PC-9 (cell line): Measurements from ENCODE around the gene IQSEC3. TPM values are rescaled to one million over a fixed set of nuclear protein-coding genes. Genes with fewer than 3 reads are reported as not detected.

Source experiments
- BruUV-seq: library from RNA; stranded (reverse); fragments of 400-500 nt; replicated peaks from 2 replicates; lab custom pipeline; 2021; lab: Mats Ljungman, UMichigan
- CTCF ChIA-PET: fragments of 300-600 bp; sonication (Branson Sonifier 250); formaldehyde crosslinking; loops from one replicate; lab custom pipeline; 2022; ENCODE audit warnings: antibody characterized with exemption; lab: Charles Lee
- POLR2A ChIA-PET: fragments of 300-600 bp; sonication (Branson Sonifier 250); formaldehyde crosslinking; loops from one replicate; lab custom pipeline; 2022; ENCODE audit warnings: antibody characterized with exemption; ENCODE audit not compliant: unreplicated experiment; lab: Charles Lee
- DNase-seq, 2 experiments: peaks; one replicate each; pipeline versions ENCODE4 v3.0.0 to v3.0.0-alpha.2; 2015 to 2022; ENCODE audit warnings: mixed read lengths in 1 of 2
- H2AFZ ChIP-seq: fragments of 200-600 bp; sonication (generic); 2 replicates; pipeline ENCODE4 v1.8.1; 2017; ENCODE audit warnings: antibody characterized with exemption
- H3F3A ChIP-seq: fragments of 200-600 bp; sonication (generic); 2 replicates; pipeline ENCODE4 v1.8.1; 2017; ENCODE audit warnings: antibody characterized with exemption, mild to moderate bottlenecking, low read depth; ENCODE audit not compliant: insufficient read depth
- H3K27ac ChIP-seq: fragments of 200-600 bp; sonication (generic); 2 replicates; pipeline ENCODE4 v1.6.1; 2016; ENCODE audit warnings: mixed run types
- H3K27me3 ChIP-seq: fragments of 200-600 bp; sonication (generic); 2 replicates; pipeline ENCODE4 v1.6.1; 2016; ENCODE audit warnings: low read depth, mixed run types; ENCODE audit not compliant: insufficient read depth
- H3K36me3 ChIP-seq: fragments of 200-600 bp; sonication (generic); 2 replicates; pipeline ENCODE4 v1.6.1; 2016; ENCODE audit warnings: low read depth, mixed run types
- H3K4me1 ChIP-seq: fragments of 200-600 bp; sonication (generic); replicated peaks from 2 replicates; pipeline ENCODE4 v1.6.1; 2016; ENCODE audit warnings: mixed run types; ENCODE audit not compliant: insufficient read depth
- H3K4me2 ChIP-seq: fragments of 200-600 bp; sonication (generic); 2 replicates; pipeline ENCODE4 v1.6.1; 2017; ENCODE audit warnings: mixed run types
- H3K4me3 ChIP-seq: fragments of 200-600 bp; sonication (generic); 2 replicates; pipeline ENCODE4 v1.6.1; 2016; ENCODE audit warnings: mixed run types
- H3K79me2 ChIP-seq: fragments of 200-600 bp; sonication (generic); 2 replicates; pipeline ENCODE4 v1.6.1; 2017; ENCODE audit warnings: low read depth, mixed run types
- H3K9me2 ChIP-seq: fragments of 200-600 bp; sonication (generic); 2 replicates; pipeline ENCODE4 v1.8.1; 2017; ENCODE audit warnings: mild to moderate bottlenecking; ENCODE audit not compliant: insufficient read depth
- H3K9me3 ChIP-seq: fragments of 200-600 bp; sonication (generic); 2 replicates; pipeline ENCODE4 v1.8.1; 2016; ENCODE audit warnings: low read depth; ENCODE audit not compliant: insufficient read depth
- H4K20me1 ChIP-seq: fragments of 200-600 bp; sonication (generic); 2 replicates; pipeline ENCODE4 v1.8.1; 2017; ENCODE audit not compliant: insufficient read depth
- EZH2 ChIP-seq: fragments of 200-600 bp; sonication (generic); IDR thresholded peaks from 2 replicates; pipeline ENCODE4 v1.8.0; 2017; ENCODE audit warnings: antibody characterized with exemption, low read depth
- intact Hi-C: fragments of 100-400 bp; cut with micrococcal nuclease; formaldehyde crosslinking; loops from one replicate; pipeline ENCODE4 v1.10.0; 2022; ENCODE audit not compliant: unreplicated experiment
- total RNA-seq: library from RNA; stranded (reverse); gene quantifications from 2 replicates; pipeline ENCODE4 v1.2.3, GENCODE V29; 2021
- TF ChIP-seq, protein P1 (sequence below): fragments of 200-600 bp; sonication (generic); conservative IDR thresholded peaks from 2 replicates; pipeline ENCODE4 v1.6.1; 2017; ENCODE audit warnings: mixed run types, antibody characterized with exemption, mild to moderate bottlenecking, moderate library complexity

The IQSEC3 gene
- total RNA-seq, 1 experiment from 2014 or later: not detected

- Histone ChIP-seq H3F3A (no peaks in the 10 kb centered on the region), H3K4me3 (no peak overlapping the region), H4K20me1 (no peaks in the 10 kb centered on the region), H2AFZ (no peak overlapping the region), H3K36me3 (no peaks in the 10 kb centered on the region), H3K4me2 (no peak overlapping the region), H3K9me2 (no peaks in the 10 kb centered on the region), H3K9me3 (no peaks in the 10 kb centered on the region), H3K4me1 (no peaks in the 10 kb centered on the region), H3K27me3 (peaks cover 85% of the 10 kb centered on the region), H3K27ac (no peak overlapping the region), H3K79me2 (no peaks in the 10 kb centered on the region)
- CTCF ChIA-PET: no interaction called here
- TF ChIP-seq, protein P1, sequence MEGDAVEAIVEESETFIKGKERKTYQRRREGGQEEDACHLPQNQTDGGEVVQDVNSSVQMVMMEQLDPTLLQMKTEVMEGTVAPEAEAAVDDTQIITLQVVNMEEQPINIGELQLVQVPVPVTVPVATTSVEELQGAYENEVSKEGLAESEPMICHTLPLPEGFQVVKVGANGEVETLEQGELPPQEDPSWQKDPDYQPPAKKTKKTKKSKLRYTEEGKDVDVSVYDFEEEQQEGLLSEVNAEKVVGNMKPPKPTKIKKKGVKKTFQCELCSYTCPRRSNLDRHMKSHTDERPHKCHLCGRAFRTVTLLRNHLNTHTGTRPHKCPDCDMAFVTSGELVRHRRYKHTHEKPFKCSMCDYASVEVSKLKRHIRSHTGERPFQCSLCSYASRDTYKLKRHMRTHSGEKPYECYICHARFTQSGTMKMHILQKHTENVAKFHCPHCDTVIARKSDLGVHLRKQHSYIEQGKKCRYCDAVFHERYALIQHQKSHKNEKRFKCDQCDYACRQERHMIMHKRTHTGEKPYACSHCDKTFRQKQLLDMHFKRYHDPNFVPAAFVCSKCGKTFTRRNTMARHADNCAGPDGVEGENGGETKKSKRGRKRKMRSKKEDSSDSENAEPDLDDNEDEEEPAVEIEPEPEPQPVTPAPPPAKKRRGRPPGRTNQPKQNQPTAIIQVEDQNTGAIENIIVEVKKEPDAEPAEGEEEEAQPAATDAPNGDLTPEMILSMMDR: no peak
- no peak for TF ChIP-seq EZH2
- DNase-seq: no peak
- intact Hi-C loops: no loop called here
- no TSS peak for BruUV-seq
- POLR2A ChIA-PET: no interaction called here
These were observed 54.4 kb downstream of the IQSEC3 start for GRCh38 chr12:120951-121350.

- no peaks in the 10 kb centered on the region for H3K36me3 ChIP-seq
- H3K79me2 ChIP-seq: no peaks in the 10 kb centered on the region
- DNase-seq: no peak
- H3F3A ChIP-seq: no peaks in the 10 kb centered on the region
- no peak overlapping the region for H3K27ac ChIP-seq
- peaks cover 92% of the 10 kb centered on the region for H3K27me3 ChIP-seq
- H3K4me1 ChIP-seq: no peaks in the 10 kb centered on the region
- H3K4me2 ChIP-seq: no peak overlapping the region
- intact Hi-C loops: no loop called here
- no peaks in the 10 kb centered on the region for H3K9me3 ChIP-seq
- POLR2A ChIA-PET: no interaction called here
- H3K9me2 ChIP-seq: no peaks in the 10 kb centered on the region
- no peak overlapping the region for H3K4me3 ChIP-seq
- H2AFZ ChIP-seq: no peak overlapping the region
- no TSS peak for BruUV-seq
- CTCF ChIA-PET: no interaction called here
- no peak for TF ChIP-seq EZH2
- TF ChIP-seq, protein P1: no peak
- no peaks in the 10 kb centered on the region for H4K20me1 ChIP-seq
These were observed 55.1 kb downstream of the IQSEC3 start for GRCh38 chr12:121647-122046.

DNA sequence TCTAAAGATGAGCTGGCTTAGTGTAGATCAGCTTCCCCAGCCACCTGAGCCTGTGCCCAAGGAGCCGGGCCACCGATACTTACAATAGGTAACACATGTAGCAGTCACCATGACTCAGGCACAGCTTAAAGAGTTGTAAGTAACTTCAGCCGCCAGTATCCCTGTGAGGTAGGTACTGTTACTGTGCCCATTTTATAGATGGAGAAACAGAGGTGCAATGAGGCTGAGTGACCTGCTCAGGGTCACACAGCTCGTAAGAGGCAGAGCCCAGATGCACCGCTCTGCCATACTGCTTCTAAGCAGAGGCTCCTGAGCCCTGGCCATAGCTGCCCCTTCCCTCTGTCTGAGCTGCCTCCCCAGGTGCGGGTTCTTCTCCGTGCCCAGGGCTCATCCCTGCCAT is 58.5 kb downstream of the IQSEC3 start:
- Histone ChIP-seq H3K9me2 (no peaks in the 10 kb centered on the region), H3K27me3 (peaks cover 86% of the 10 kb centered on the region), H3K4me1 (no peaks in the 10 kb centered on the region), H3K4me2 (no peak overlapping the region), H3F3A (no peaks in the 10 kb centered on the region), H3K9me3 (no peaks in the 10 kb centered on the region), H3K79me2 (no peaks in the 10 kb centered on the region), H2AFZ (no peak overlapping the region), H3K36me3 (no peaks in the 10 kb centered on the region), H3K27ac (no peak overlapping the region), H4K20me1 (no peaks in the 10 kb centered on the region), H3K4me3 (no peak overlapping the region)
- CTCF ChIA-PET: no interaction called here
- TF ChIP-seq, protein P1: no peak
- TF ChIP-seq EZH2: no peak
- intact Hi-C loops: no loop called here
- POLR2A ChIA-PET: no interaction called here
- no TSS peak for BruUV-seq
- no peak for DNase-seq
